ENCODE data around the gene NBPF6. TPM values are rescaled to one million over a fixed set of nuclear protein-coding genes. Genes with fewer than 3 reads are reported as not detected.
"Not testable (repeated sequence)": the region's sequence is repeated elsewhere in the genome, so short reads cannot be mapped to it uniquely, and the experiment has no call there.

The NBPF6 gene
- total RNA-seq, 1 experiment from 2014 or later = not detected

DNA sequence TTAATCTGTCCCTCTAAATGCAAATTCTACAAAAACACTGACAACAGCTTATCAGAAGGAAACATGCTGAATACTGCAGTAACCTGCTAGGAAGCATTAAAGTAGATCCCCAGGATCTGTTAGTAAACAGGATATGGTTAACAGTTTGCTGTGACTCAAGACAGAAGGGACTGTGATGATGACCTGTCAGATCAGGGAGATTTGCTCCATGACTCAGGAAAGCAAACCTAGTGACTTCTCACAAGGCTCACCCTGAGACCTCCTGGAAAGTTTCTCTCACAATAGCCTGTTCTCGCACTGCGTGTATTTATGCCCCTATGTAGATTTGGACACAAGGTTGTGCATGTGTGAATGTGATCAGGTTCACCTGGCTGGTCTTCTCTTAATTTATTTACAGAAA lies 8.5 kb downstream of the NBPF6 start:
- not testable (repeated sequence) for H3T11ph ChIP-seq (ENCODE audit: low read length); H3K9me3 Mint-ChIP-seq; H4K5ac ChIP-seq (ENCODE audit: insufficient read length, low read depth, low read length); H3K4ac ChIP-seq (ENCODE audit: low read depth, low read length); H3K9me3 ChIP-seq (ENCODE audit: control insufficient read depth, low read depth, low read length); H3K4me1 Mint-ChIP-seq; H3K27ac Mint-ChIP-seq; H3K4me1 ChIP-seq (ENCODE audit: insufficient read depth, low read length); H3K4me3 Mint-ChIP-seq; H2BK5ac ChIP-seq (ENCODE audit: insufficient read length, low read length); H3K9ac ChIP-seq (ENCODE audit: extremely low read depth, insufficient read length, low read length); H2BK12ac ChIP-seq (ENCODE audit: insufficient read length, low read depth, low read length); H2AFZ ChIP-seq (ENCODE audit: low read length); H3K56ac ChIP-seq (ENCODE audit: insufficient read length, low read depth, low read length); H3K79me1 ChIP-seq (ENCODE audit: insufficient read depth, low read depth, low read length, poor library complexity, severe bottlenecking); H3K4me2 ChIP-seq (ENCODE audit: insufficient read depth, insufficient read length, low read length); H4K91ac ChIP-seq (ENCODE audit: insufficient read length, low read depth, low read length); H2BK120ac ChIP-seq (ENCODE audit: low read depth, low read length, poor library complexity, severe bottlenecking); H4K20me1 ChIP-seq (ENCODE audit: control insufficient read depth, insufficient read depth, insufficient read length); H3K18ac ChIP-seq (ENCODE audit: insufficient read length, low read depth, low read length); H3K36me3 Mint-ChIP-seq (ENCODE audit: insufficient read depth in 1 of 3, low read depth in 3 of 3); H3K27ac ChIP-seq (ENCODE audit: insufficient read length, low read depth, low read length); DNase-seq; H3K79me2 ChIP-seq (ENCODE audit: insufficient read depth, low read length); H4K8ac ChIP-seq (replicated peaks; ENCODE audit: insufficient read length, low read depth, low read length); H2BK20ac ChIP-seq (ENCODE audit: low read depth, low read length, poor library complexity, severe bottlenecking); H2BK15ac ChIP-seq (ENCODE audit: low read depth, low read length); H3K23me2 ChIP-seq (ENCODE audit: insufficient read length, low read depth, low read length, poor library complexity, severe bottlenecking); H3K14ac ChIP-seq (ENCODE audit: insufficient read depth, low read length); H2AK5ac ChIP-seq (ENCODE audit: insufficient read length, low read length); H3K23ac ChIP-seq (ENCODE audit: insufficient read length, low read depth, low read length); H3K27me3 Mint-ChIP-seq (ENCODE audit: low read depth); H3K27me3 ChIP-seq (ENCODE audit: insufficient read depth, low read length)
- no CpG with 5 or more reads among the region's 2 CpGs for WGBS (ENCODE audit: extremely low coverage, insufficient read length, low lambda C conversion rate)

DNA sequence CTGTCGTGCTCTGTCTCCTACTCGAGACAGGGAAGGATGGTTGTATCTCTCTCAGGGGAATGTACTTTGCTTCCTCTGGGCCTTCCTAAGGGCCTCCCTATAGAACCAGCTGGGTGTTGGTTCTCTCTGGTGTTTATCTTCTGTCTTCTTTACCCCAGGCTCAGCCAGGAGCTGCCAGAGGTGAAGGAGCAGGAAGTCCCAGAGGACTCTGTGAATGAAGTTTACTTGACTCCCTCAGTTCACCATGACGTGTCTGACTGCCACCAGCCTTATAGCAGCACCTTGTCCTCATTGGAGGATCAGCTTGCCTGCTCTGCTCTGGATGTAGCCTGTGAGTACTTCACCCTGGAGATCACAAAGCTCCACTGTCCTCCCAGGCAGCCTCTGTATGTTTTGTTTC lies 11.6 kb downstream of the NBPF6 start:
- not testable (repeated sequence) for H2BK120ac ChIP-seq (ENCODE audit: low read depth, low read length, poor library complexity, severe bottlenecking); H4K20me1 ChIP-seq (ENCODE audit: control insufficient read depth, insufficient read depth, insufficient read length); H3K4me1 ChIP-seq (ENCODE audit: insufficient read depth, low read length); H3K23ac ChIP-seq (ENCODE audit: insufficient read length, low read depth, low read length); H3K4me3 Mint-ChIP-seq; H2BK20ac ChIP-seq (ENCODE audit: low read depth, low read length, poor library complexity, severe bottlenecking); H3K27me3 Mint-ChIP-seq (ENCODE audit: low read depth); H4K5ac ChIP-seq (ENCODE audit: insufficient read length, low read depth, low read length); H2AK5ac ChIP-seq (ENCODE audit: insufficient read length, low read length); H3T11ph ChIP-seq (ENCODE audit: low read length); DNase-seq; H4K91ac ChIP-seq (ENCODE audit: insufficient read length, low read depth, low read length); H3K79me2 ChIP-seq (ENCODE audit: insufficient read depth, low read length); H4K8ac ChIP-seq (replicated peaks; ENCODE audit: insufficient read length, low read depth, low read length); H3K14ac ChIP-seq (ENCODE audit: insufficient read depth, low read length); H3K4me1 Mint-ChIP-seq; H3K23me2 ChIP-seq (ENCODE audit: insufficient read length, low read depth, low read length, poor library complexity, severe bottlenecking); H2BK15ac ChIP-seq (ENCODE audit: low read depth, low read length); H3K79me1 ChIP-seq (ENCODE audit: insufficient read depth, low read depth, low read length, poor library complexity, severe bottlenecking); H3K9ac ChIP-seq (ENCODE audit: extremely low read depth, insufficient read length, low read length); H2AFZ ChIP-seq (ENCODE audit: low read length); H3K4ac ChIP-seq (ENCODE audit: low read depth, low read length); H3K9me3 ChIP-seq (ENCODE audit: control insufficient read depth, low read depth, low read length); H3K27ac Mint-ChIP-seq; H3K56ac ChIP-seq (ENCODE audit: insufficient read length, low read depth, low read length); H2BK5ac ChIP-seq (ENCODE audit: insufficient read length, low read length); H3K4me2 ChIP-seq (ENCODE audit: insufficient read depth, insufficient read length, low read length); H3K9me3 Mint-ChIP-seq; H3K36me3 Mint-ChIP-seq (ENCODE audit: insufficient read depth in 1 of 3, low read depth in 3 of 3); H2BK12ac ChIP-seq (ENCODE audit: insufficient read length, low read depth, low read length); H3K27ac ChIP-seq (ENCODE audit: insufficient read length, low read depth, low read length); H3K27me3 ChIP-seq (ENCODE audit: insufficient read depth, low read length); H3K18ac ChIP-seq (ENCODE audit: insufficient read length, low read depth, low read length)
- WGBS (ENCODE audit: extremely low coverage, insufficient read length, low lambda C conversion rate) = no CpG with 5 or more reads among the region's 3 CpGs
